ENCODE measurements around the gene HNRNPA0.
"Not testable (repeated sequence)": the region's sequence is repeated elsewhere in the genome, so short reads cannot be mapped to it uniquely, and the experiment has no call there.

HNRNPA0 gene

GRCh38 chr5:137778772-137779564, 24.8 kb upstream of the HNRNPA0 start:
- FAIRE-seq (peak; percentile 70), DNase-seq (ENCODE audit: insufficient read length) (no peak)
- no peak for TF ChIP-seq POLR2AphosphoS5 (IDR thresholded peaks at IDR 0.05; ENCODE audit: low read depth, low read length)
- TF ChIP-seq TAF1 (IDR thresholded peaks at IDR 0.05; ENCODE audit: borderline replicate concordance, low read depth, low read length): no peak
- no peak for TF ChIP-seq POLR2A (IDR thresholded peaks at IDR 0.05; ENCODE audit: low read depth, low read length)

GRCh38 chr5:137767937-137768336, 13.8 kb upstream of the HNRNPA0 start:
- not testable (repeated sequence) for FAIRE-seq; DNase-seq (ENCODE audit: insufficient read length)

- FAIRE-seq (no peak), DNase-seq (ENCODE audit: insufficient read length) (no peak)
- no peak for TF ChIP-seq TAF1 (IDR thresholded peaks at IDR 0.05; ENCODE audit: borderline replicate concordance, low read depth, low read length)
- TF ChIP-seq POLR2AphosphoS5 (IDR thresholded peaks at IDR 0.05; ENCODE audit: low read depth, low read length): no peak
- no peak for TF ChIP-seq POLR2A (IDR thresholded peaks at IDR 0.05; ENCODE audit: low read depth, low read length)
Measured at GRCh38 chr5:137761566-137761965, 7.4 kb upstream of the HNRNPA0 start.

GRCh38 chr5:137760719-137761516, 6.8 kb upstream of the HNRNPA0 start:
- FAIRE-seq: no peak
- no peak for TF ChIP-seq TAF1 (IDR thresholded peaks at IDR 0.05; ENCODE audit: borderline replicate concordance, low read depth, low read length)
- TF ChIP-seq POLR2A (IDR thresholded peaks at IDR 0.05; ENCODE audit: low read depth, low read length): no peak
- no peak for TF ChIP-seq POLR2AphosphoS5 (IDR thresholded peaks at IDR 0.05; ENCODE audit: low read depth, low read length)
- no peak for DNase-seq (ENCODE audit: insufficient read length)

GRCh38 chr5:137760294-137760693, 6.1 kb upstream of the HNRNPA0 start:
- TF ChIP-seq POLR2A (IDR thresholded peaks at IDR 0.05; ENCODE audit: low read depth, low read length): no peak
- TF ChIP-seq POLR2AphosphoS5 (IDR thresholded peaks at IDR 0.05; ENCODE audit: low read depth, low read length): no peak
- no peak for TF ChIP-seq TAF1 (IDR thresholded peaks at IDR 0.05; ENCODE audit: borderline replicate concordance, low read depth, low read length)
- DNase-seq (ENCODE audit: insufficient read length) (no peak), FAIRE-seq (no peak)

GRCh38 chr5:137758715-137759306, 4.6 kb upstream of the HNRNPA0 start:
- no peak for DNase-seq (ENCODE audit: insufficient read length)
- TF ChIP-seq POLR2A (IDR thresholded peaks at IDR 0.05; ENCODE audit: low read depth, low read length) (no peak), POLR2AphosphoS5 (IDR thresholded peaks at IDR 0.05; ENCODE audit: low read depth, low read length) (no peak), TAF1 (IDR thresholded peaks at IDR 0.05; ENCODE audit: borderline replicate concordance, low read depth, low read length) (no peak)
- peak; percentile 70 for FAIRE-seq

- TF ChIP-seq POLR2AphosphoS5 (IDR thresholded peaks at IDR 0.05; ENCODE audit: low read depth, low read length) (no peak), POLR2A (IDR thresholded peaks at IDR 0.05; ENCODE audit: low read depth, low read length) (no peak), TAF1 (IDR thresholded peaks at IDR 0.05; ENCODE audit: borderline replicate concordance, low read depth, low read length) (no peak)
- no peak for FAIRE-seq
- no peak for DNase-seq (ENCODE audit: insufficient read length)
Measured at GRCh38 chr5:137758121-137758520, 4.0 kb upstream of the HNRNPA0 start.

- no peak for TF ChIP-seq TAF1 (IDR thresholded peaks at IDR 0.05; ENCODE audit: borderline replicate concordance, low read depth, low read length)
- TF ChIP-seq POLR2AphosphoS5 (IDR thresholded peaks at IDR 0.05; ENCODE audit: low read depth, low read length): no peak
- no peak for TF ChIP-seq POLR2A (IDR thresholded peaks at IDR 0.05; ENCODE audit: low read depth, low read length)
- DNase-seq (ENCODE audit: insufficient read length) (no peak), FAIRE-seq (no peak)
Measured at GRCh38 chr5:137757634-137758033, 3.5 kb upstream of the HNRNPA0 start.

- TF ChIP-seq POLR2A (IDR thresholded peaks at IDR 0.05; ENCODE audit: low read depth, low read length) (no peak), POLR2AphosphoS5 (IDR thresholded peaks at IDR 0.05; ENCODE audit: low read depth, low read length) (no peak), TAF1 (IDR thresholded peaks at IDR 0.05; ENCODE audit: borderline replicate concordance, low read depth, low read length) (no peak)
- FAIRE-seq (no peak), DNase-seq (ENCODE audit: insufficient read length) (no peak)
Measured at GRCh38 chr5:137754961-137755762, 999 bp upstream of the HNRNPA0 start.

GRCh38 chr5:137753691-137754187, 424 bp downstream of the HNRNPA0 start:
- FAIRE-seq (no peak), DNase-seq (ENCODE audit: insufficient read length) (no peak)
- TF ChIP-seq TAF1 (IDR thresholded peaks at IDR 0.05; ENCODE audit: borderline replicate concordance, low read depth, low read length) (no peak), POLR2AphosphoS5 (IDR thresholded peaks at IDR 0.05; ENCODE audit: low read depth, low read length) (no peak), POLR2A (IDR thresholded peaks at IDR 0.05; ENCODE audit: low read depth, low read length) (no peak)

Measured in GM12892 (cell line).